BLaER1 (cell line): Measurements from ENCODE around the gene ASXL1.
"Not testable (repeated sequence)": the region's sequence is repeated elsewhere in the genome, so short reads cannot be mapped to it uniquely, and the experiment has no call there.

Source experiments
- H3K27ac ChIP-seq: shearing (Covaris generic); formaldehyde crosslinking; 2 replicates; pipeline ENCODE4 v1.8.1; 2022
- H3K27me3 ChIP-seq: shearing (Covaris generic); formaldehyde crosslinking; 2 replicates; pipeline ENCODE4 v1.8.1; 2022
- H3K36me3 ChIP-seq: shearing (Covaris generic); formaldehyde crosslinking; 2 replicates; pipeline ENCODE4 v1.8.1; 2022
- H3K4me1 ChIP-seq: shearing (Covaris generic); formaldehyde crosslinking; 2 replicates; pipeline ENCODE4 v1.8.1; 2022
- H3K4me2 ChIP-seq: shearing (Covaris generic); formaldehyde crosslinking; 2 replicates; pipeline ENCODE4 v1.8.1; 2022
- H3K4me3 ChIP-seq: shearing (Covaris generic); formaldehyde crosslinking; 2 replicates; pipeline ENCODE4 v1.8.1; 2022
- H3K9ac ChIP-seq: shearing (Covaris generic); formaldehyde crosslinking; 2 replicates; pipeline ENCODE4 v1.8.1; 2022
- H3K9me3 ChIP-seq: shearing (Covaris generic); formaldehyde crosslinking; 2 replicates; pipeline ENCODE4 v1.8.1; 2022
- H4K20me1 ChIP-seq: shearing (Covaris generic); formaldehyde crosslinking; 2 replicates; pipeline ENCODE4 v1.8.1; 2022
- Cebpa-rat ChIP-seq: shearing (Covaris generic); IDR thresholded peaks from 2 replicates; pipeline ENCODE4 v1.8.1; 2022

Gene ASXL1

GRCh38 chr20:32462900-32463641 lies 104.9 kb downstream of the ASXL1 start:
- Histone ChIP-seq H3K36me3 (peaks cover 93% of the 10 kb centered on the region), H3K4me3 (no peak overlapping the region), H3K27me3 (no peaks in the 10 kb centered on the region), H3K9me3 (no peaks in the 10 kb centered on the region), H3K27ac (no peak overlapping the region), H3K9ac (no peak overlapping the region), H3K4me1 (peaks cover 22% of the 10 kb centered on the region), H3K4me2 (no peak overlapping the region), H4K20me1 (peaks cover 96% of the 10 kb centered on the region)
- no peak for TF ChIP-seq Cebpa-rat

DNA sequence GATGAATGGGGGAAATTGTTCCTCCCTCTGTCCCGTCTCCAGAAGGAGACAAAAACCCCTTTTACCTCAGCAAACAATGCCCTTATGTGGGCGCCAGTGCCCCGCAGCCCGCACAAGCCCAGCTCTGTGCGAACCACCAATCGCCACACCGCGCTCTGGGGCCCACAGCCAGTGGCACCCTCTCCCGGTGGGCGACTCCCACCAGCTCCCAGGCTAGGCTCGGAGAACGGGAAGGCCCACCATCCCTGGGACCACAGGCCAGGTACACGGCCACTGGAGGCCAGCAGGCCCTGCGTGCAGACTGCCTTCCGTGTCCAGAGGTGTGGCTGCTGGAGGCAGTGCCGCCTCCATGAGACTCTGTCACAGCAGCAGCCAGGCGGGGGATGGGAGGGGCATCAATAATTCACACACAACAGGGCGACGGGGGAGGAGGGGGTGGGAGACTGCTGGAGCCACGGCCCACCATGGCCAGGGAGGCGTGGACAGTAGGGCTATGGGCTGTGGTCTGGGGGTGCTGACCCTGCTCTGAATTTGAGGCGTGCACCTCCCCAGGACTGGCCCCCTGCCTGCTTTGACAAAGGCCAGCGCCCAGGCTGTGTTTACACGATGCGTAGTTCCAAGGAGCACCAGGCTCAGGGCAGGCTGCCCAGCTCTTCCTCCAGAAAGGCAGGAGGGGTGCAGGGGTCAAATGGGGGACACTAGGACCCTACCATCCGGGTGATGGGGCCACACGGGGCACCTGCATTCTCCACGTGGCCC lies 105.7 kb downstream of the ASXL1 start:
- Histone ChIP-seq H3K27me3 (no peaks in the 10 kb centered on the region), H3K4me3 (no peak overlapping the region), H3K27ac (peak overlapping the region; percentile 38; the same call in 1 of the 2 replicates), H4K20me1 (peaks cover 94% of the 10 kb centered on the region), H3K4me1 (peaks cover 22% of the 10 kb centered on the region), H3K4me2 (no peak overlapping the region), H3K9me3 (no peaks in the 10 kb centered on the region), H3K9ac (no peak overlapping the region), H3K36me3 (peaks cover 91% of the 10 kb centered on the region)
- TF ChIP-seq Cebpa-rat, result no peak

DNA sequence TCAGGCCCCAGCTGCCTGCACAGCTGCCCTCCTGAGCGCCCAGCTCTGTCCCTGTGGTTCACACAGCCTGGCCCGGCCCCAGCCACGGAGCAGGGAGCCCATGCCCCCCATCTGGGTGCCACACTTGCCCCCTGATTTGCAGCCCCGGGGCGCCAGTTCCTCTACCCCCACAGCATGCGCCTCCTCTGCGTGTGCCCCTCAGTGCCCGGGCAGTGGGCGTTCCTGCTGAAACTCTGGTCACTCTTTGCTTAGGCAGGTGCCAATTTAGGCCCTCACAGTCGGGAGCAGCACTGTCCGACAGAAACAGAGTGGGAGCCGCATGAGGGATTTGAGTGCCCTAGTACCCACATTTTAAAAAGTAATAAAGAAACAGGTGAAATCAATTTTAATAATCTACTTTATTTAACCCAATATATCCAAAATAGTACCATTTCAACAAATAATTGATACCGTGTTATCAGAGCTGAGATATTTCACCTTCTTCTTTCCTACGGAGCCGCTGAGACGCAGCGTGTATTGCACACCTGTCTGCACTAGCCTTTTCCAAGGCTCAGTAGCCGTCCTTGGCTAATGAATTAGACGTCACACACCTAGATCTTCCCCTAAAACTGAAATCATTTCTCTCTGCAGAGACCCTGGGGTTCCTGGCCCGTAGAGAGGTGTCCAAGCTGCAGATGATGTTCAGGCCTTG lies 106.4 kb downstream of the ASXL1 start:
- Histone ChIP-seq H3K27me3 (no peaks in the 10 kb centered on the region), H3K9me3 (no peaks in the 10 kb centered on the region), H3K27ac (peak overlapping the region; percentile 38; the same call in 1 of the 2 replicates), H3K4me2 (no peak overlapping the region), H4K20me1 (peaks cover 92% of the 10 kb centered on the region), H3K4me3 (no peak overlapping the region), H3K36me3 (peaks cover 84% of the 10 kb centered on the region), H3K9ac (no peak overlapping the region), H3K4me1 (peaks cover 28% of the 10 kb centered on the region)
- no peak for TF ChIP-seq Cebpa-rat

GRCh38 chr20:32465092-32465900 lies 107.2 kb downstream of the ASXL1 start:
- H3K36me3 ChIP-seq, result peaks cover 77% of the 10 kb centered on the region
- peak overlapping the region; percentile 6; the same call in 1 of the 2 replicates for H3K27ac ChIP-seq

DNA sequence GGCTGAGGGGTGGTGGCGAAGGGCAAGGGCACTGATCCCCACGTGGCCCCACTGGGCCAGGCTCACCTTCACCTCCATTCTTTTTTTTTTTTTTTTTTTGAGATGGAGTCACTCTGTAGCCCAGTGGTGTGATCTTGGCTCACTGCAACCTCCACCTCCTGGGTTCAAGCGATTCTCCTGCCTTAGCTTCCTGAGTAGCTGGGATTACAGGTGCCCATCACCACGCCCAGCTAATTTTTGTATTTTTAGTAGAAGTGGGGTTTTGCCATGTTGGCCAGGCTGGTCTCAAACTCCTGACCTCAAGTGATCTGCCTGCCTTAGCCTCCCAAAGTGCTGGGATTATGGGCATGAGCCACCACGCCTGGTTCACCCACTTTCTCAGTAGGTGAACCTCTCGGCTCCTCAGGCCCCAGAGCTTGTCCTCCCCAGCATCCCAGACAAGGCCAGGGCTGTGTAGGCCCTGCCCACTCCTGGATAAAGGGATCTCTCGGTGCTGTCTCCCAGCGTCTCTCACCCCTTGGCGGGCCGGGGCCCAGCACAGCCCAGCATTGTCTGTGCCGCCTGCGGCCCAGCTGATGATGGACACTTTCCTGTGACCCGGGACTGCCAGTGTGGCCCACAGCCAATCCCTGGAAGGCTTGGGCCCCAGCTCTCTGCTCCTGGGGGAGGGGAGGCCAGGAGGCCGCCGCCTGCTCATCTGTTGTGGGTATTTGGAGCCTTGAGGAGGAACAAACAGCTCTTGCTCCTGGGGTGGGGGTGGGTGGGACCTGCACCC lies 108.0 kb downstream of the ASXL1 start:
- peaks cover 74% of the 10 kb centered on the region for H3K36me3 ChIP-seq
- peaks cover 92% of the 10 kb centered on the region for H4K20me1 ChIP-seq
- H3K27ac ChIP-seq, result peak overlapping the region; percentile 6; the same call in 1 of the 2 replicates
- not testable (repeated sequence) for H3K9me3 ChIP-seq, H3K27me3 ChIP-seq, H3K4me3 ChIP-seq, H3K4me2 ChIP-seq, H3K9ac ChIP-seq
- H3K4me1 ChIP-seq, result peaks cover 43% of the 10 kb centered on the region

More at GRCh38 chr20:32465092-32465900, 107.2 kb downstream of the ASXL1 start:
- Histone ChIP-seq H3K9me3 (no peaks in the 10 kb centered on the region), H3K27me3 (no peaks in the 10 kb centered on the region), H3K4me3 (no peak overlapping the region), H4K20me1 (peaks cover 92% of the 10 kb centered on the region), H3K9ac (no peak overlapping the region), H3K4me1 (peaks cover 35% of the 10 kb centered on the region), H3K4me2 (no peak overlapping the region)
- TF ChIP-seq Cebpa-rat, result no peak

GRCh38 chr20:32466739-32467505 lies 108.8 kb downstream of the ASXL1 start:
- H3K27ac ChIP-seq, result peak overlapping the region; percentile 90
- no peaks in the 10 kb centered on the region for H3K9me3 ChIP-seq
- H4K20me1 ChIP-seq, result peaks cover 95% of the 10 kb centered on the region
- peaks cover 51% of the 10 kb centered on the region for H3K4me1 ChIP-seq
- TF ChIP-seq Cebpa-rat, result no peak
- H3K4me2 ChIP-seq, result 0 out of 2 replicates have a peak overlapping the region, but pooled peaks have one; percentile 24
- no peaks in the 10 kb centered on the region for H3K27me3 ChIP-seq
- H3K36me3 ChIP-seq, result peaks cover 79% of the 10 kb centered on the region
- H3K9ac ChIP-seq, result peak overlapping the region; percentile 50; the same call in 1 of the 2 replicates
- H3K4me3 ChIP-seq, result no peak overlapping the region

DNA sequence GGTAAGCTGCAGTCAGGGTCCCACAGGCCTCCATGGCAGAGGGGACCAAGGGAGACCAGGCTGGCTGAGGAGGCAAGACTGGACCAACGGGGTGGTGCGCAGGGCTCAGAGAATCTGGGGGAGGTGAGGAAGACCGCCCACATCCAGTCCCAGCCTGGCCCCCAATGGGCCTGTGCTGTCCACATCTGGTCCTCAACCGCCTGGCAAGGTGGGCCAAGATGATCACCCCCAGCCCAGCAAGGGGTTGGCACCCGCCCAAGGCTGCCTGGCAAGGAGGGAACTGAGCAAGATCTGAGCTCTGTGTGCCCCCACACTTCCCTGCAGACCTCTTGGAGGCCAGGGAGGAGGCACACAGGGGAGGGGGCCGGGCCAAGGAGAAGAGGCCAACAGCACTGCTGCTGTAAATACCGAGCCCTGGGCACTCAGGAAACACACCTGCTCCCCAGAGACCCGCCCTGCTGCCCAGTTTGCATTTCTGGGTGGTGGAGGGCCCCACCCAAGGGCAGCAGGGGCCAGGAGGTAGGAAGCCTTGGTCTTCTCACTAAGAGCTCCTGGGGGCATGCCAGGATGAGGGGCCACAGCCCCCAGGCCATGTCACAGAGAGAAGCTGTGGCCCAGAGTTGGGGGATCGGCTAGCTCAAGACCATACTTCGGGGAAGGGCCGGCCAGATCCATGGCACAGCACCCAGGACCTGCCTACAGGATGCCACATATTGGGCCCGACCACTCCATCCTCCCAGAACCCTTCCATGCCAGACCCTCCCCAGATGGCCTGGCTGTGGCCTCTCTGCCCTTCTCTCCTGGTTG lies 109.6 kb downstream of the ASXL1 start:
- TF ChIP-seq Cebpa-rat, result no peak
- Histone ChIP-seq H3K36me3 (peaks cover 79% of the 10 kb centered on the region), H3K4me3 (no peak overlapping the region), H3K27me3 (no peaks in the 10 kb centered on the region), H3K27ac (peak overlapping the region; percentile 90), H3K4me1 (peaks cover 59% of the 10 kb centered on the region), H4K20me1 (peaks cover 95% of the 10 kb centered on the region), H3K9ac (peak overlapping the region; percentile 50; the same call in 1 of the 2 replicates), H3K4me2 (peak overlapping the region; percentile 24), H3K9me3 (no peaks in the 10 kb centered on the region)
